ENCODE data around the gene SREK1IP1.
"Not testable (repeated sequence)": the region's sequence is repeated elsewhere in the genome, so short reads cannot be mapped to it uniquely, and the experiment has no call there.

Gene SREK1IP1

DNA sequence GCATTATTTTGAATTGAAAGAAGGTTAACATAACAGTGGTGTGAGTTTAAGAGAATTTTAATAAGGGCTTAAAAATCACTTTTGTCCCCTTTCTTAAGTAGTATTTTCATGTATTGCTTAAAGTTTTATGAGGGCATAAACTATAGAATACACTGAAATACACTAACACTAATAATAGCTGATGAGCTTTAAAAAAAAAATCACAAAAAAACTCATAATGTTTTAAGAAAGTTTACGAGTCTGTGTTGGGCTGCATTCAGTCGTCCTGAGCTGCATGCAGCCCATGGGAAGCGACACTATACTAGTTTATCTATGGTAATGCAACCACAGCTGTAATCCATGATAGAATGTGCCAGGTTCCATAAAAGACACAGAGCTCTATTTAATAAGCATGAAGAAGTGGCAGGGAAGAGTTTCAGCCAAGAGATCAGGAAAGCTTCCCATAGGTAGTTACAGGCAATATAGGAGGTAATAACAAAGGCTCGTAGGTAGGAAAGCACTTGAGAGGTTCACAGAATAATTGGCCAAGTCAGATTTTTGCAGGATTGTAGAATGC, 4.5 kb downstream of the SREK1IP1 start:
- no peak for DNase-seq

DNA sequence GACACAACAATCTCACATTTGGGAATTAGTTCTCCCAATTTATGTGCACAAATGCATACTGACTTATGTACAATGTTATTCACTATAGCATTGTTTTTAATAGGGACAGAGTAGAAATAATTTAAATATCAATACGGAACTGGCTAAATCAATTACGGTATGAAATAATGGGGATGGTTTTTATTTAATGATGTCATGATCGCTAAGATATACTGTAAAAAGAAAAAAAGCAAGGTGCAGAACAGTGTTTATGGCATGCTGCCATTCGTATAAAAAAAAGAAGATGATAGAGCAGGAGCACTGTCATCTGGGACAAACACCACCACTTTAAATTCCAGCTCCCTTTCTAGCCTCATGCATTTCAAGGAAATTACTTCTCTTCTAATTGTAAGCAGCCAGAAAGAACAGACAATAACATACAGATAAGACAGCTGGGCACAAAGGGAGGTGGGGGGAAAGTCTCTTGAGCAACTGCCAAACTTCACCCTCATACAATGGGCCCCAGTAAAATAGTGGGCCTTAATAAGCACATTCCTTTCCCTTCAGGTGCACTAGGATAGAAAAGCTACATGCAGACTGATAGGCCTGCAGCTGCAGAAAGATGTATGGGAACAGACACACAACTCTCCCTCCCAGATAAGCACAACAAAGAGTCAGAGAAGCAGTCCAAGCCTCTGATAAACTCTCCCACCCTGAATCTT, 8.4 kb downstream of the SREK1IP1 start:
- DNase-seq: peak; percentile 75

DNA sequence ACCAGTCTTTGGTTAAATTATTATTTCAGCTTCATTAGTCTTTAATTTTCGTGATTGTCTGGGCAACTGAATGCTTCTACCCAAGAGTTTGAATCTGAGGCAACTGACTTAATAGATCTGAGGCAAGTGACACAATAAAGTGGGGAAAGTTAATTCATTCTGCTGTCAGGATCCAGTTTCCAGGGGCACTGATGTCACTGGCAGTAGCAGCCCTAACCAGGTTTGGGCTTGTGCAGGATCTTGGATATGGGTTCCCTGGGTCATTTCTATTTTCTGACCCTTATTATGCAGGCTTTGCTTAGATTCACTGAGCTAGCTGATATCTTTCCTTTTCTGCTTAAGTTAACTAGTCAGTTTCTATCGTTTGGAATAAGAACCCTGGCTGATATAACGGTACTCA, 9.6 kb downstream of the SREK1IP1 start:
- DNase-seq: no peak

DNA sequence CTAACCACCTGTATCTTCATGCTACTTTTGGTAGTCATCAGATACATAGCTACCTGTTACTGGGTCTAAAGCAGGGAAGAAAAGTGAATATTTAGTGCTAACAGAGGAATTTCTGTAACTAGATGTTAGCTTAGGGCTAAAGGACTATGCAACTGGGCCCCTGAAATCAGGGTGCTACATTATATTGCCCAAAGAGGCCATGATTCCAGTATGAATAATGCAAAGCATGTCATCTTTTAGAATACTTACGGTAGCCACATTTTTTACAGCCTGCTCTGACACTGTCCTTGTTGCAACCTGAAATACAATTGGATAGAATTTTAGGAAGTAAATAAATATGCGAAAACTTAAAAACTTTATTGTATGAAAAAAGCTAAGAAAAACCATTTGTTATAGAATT, 14.4 kb downstream of the SREK1IP1 start:
- no peak for DNase-seq

DNA sequence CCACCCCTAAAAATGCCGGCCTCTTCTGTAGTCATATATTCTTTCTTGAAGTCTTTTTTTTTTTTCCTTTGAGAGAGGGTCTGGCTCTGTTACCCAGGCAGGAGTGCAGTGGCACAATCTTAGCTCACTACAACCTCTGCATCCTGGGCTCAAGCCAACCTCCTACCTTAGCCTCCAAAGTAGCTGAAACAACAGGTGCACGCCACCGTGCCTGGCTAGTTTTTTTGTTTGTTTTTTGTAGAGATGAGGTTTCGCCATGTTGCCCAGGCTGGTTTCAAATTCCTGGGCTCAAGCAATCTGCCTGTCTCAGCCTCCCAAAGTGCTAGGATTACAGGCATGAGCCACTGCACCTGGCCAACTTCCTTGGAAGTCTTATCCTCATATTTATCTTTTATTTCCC, 19.1 kb downstream of the SREK1IP1 start:
- no peak for DNase-seq

DNA sequence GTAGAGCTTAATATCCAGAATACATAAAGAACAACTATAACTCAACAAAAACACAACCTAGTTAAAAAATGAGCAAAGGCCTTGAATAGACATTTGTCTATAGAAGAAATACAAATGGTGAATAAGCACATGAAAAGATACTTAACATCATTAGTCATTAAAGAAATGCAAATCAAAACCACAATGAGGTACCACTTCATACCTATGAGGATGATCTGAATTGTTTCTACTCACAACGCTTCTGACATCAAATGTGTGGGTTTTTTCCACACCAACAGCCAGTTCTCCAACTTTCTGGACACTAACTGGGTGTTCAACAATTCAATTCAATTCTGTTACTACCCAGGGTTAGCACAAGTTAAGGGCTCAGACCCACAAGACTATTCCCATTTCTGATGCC, 22.0 kb downstream of the SREK1IP1 start:
- DNase-seq: no peak

DNA sequence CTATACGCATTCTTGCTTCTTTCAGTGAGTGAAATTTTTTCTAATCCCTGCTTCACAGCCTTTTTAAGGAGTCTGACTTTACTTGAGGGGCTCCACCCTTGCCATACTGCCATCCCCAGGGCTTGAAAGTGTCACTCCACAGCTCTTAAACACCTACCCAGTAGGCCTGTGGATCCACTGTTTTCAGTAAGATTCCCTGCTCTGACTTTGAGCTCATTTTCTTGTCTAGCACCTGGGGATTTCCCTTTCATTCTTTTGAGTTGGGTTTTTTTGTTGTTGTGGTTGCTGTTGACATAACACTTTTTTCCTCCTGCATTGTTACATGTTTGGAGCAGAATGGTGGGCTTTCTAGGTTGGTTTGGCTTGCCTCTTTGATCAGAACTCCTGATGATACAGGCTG, 23.6 kb downstream of the SREK1IP1 start:
- DNase-seq: no peak

DNA sequence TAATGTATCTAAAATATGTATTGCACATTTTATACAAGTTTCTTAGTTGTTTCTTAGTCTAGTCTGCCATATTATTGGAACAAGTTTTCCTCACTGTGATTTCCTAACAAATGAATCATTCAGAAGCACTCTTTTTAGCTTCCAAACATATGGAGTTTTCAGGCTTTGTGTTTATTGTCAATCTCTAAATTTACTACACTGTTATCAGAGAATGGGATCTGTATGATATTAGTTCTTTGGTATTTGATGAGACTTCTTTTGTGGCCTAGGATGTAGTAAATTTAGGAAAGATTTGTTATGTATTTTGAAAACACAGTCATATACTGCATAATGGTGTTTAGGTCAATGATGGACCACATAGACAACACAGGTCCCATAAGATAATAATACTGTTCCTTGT, 25.7 kb downstream of the SREK1IP1 start:
- DNase-seq: no peak

DNA sequence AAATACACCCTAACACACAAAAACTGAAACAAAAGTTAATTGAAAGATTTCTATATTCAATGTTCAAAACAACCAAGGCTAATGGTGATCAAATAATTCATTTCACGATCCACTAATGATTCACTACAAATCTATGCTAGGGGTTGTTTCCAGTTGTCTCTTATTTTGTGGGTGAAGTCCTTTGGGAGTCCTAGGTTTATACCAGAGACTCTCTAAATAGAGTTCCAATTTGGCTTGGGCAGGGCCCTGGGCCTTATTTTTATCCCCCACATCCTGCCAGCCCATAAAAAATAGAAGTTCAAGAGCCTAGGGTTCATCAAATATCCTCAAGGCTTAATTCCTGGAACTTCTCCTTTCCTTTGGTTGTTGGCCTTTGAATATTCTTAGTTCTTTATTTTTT, 26.1 kb downstream of the SREK1IP1 start:
- no peak for DNase-seq

DNA sequence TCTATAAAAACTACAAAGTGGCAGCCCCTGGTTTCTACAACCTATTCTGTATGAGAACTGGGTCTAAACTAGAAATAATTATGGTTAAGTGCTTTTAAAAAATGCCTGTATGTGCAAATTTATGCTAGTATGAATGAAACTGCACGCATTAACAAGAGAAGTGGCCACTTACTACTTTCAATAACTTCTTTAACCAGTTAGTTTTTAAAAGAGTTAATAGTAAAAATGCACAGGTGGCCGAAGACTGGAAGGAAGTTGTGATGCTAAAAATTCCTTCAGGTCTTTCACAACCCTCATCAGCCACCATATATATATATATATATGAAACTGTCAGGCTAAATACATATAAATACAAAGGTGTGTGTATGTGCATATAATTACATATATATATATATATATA, 41.3 kb downstream of the SREK1IP1 start:
- no peak for DNase-seq

DNA sequence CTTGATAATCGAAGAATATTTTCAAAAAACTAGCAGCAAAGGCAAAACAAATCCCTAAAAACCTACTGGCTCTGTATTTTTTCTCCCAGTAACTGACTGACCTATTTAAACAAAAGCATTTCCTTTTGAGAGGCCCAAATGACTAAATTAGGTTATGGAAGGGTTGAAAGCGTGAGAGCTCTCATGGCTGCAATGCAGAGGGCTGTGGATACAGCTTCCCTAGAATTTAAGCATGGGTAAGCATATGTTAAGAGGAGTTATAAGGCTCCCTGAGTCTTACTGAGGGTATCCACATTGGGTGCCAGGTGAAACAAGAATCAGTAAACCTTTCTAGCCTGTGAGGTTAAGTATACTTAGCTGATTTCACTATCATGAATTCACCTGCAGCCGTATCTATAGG, 45.9 kb downstream of the SREK1IP1 start:
- DNase-seq: no peak

DNA sequence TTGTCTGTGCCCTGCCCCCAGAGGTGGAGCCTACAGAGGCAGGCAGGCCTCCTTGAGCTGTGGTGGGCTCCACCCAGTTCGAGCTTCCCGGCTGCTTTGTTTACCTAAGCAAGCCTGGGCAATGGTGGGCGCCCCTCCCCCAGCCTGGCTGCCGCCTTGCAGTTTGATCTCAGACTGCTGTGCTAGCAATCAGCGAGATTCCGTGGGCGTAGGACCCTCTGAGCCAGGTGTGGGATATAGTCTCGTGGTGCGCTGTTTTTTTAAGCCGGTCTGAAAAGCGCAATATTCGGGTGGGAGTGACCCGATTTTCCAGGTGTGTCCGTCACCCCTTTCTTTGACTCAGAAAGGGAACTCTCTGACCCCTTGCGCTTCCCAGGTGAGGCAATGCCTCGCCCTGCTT, 54.0 kb downstream of the SREK1IP1 start:
- DNase-seq: not testable (repeated sequence)

DNA sequence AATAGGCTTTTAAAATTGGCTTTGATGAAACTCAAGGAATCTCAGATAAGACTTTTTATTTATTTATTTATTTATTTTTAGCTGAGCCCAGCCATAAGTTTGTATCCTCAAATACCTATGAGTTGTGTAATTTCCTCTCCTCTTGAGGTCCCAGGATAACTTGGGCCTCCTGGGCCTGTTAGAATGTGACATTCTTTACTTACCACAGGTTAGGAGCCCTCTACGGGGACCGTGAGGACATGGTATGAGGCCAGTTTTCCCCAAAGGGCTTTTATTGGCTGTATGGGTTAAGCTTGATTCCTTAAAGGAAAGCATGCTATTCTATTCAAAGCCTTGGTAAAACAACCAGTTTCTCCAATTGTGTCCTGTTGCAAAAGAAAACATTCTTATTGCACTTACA, 61.3 kb downstream of the SREK1IP1 start:
- DNase-seq: no peak

DNA sequence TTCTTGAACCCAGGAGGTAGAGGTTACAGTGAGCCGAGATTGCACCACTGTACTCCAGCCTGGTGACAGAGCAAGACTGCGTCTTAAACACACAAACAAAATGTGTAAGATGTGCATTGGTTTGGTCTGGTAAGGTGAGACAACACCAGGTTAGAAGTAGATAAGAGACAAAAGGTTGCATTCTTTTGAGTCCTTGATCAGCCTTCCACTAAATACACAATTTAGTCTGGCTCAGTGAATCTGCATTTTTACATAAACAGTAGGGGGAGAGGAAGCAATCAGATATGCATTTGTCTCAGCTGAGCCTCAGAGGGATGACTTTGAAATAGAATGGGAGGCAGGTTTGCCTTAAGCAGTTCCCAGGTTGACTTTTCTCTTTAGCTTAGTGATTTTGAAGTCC, 62.4 kb downstream of the SREK1IP1 start:
- not testable (repeated sequence) for DNase-seq

DNA sequence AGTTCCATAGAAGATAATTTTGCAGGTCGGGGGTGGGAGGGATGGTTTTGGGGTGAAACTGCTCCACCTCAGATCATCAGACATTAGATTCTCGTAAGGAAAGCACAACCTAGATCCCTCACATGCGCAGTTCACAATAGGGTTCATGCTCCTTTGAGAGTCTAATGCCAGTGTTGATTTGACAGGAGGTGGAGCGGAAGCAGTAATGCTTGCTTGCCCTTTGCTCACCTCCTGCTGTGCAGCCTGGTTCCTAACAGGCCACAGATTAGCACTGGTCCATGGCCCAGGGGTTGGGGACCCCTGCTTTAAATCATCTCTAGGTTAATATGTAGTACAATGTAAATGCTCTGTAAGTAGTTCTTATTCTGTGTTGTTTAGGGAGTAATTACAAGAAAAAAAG, 67.7 kb downstream of the SREK1IP1 start:
- no peak for DNase-seq

DNA sequence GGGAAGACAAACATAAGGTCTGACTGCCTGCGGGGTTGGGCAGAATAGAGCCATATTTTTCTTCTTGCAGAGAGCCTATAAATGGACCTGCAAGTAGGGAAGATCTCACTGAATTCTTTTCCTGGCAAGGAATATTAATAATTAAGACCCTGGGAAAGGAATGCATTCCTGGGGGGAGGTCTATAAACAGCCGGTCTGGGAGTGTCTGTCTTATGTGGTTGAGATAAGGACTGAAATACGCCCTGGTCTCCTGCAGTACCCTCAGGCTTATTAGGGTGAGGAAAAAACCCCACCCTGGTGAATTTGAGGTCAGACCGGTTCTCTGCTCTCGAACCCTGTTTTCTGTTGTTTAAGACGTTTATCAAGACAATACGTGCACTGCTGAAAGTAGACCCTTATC, 72.1 kb downstream of the SREK1IP1 start:
- not testable (repeated sequence) for DNase-seq

DNA sequence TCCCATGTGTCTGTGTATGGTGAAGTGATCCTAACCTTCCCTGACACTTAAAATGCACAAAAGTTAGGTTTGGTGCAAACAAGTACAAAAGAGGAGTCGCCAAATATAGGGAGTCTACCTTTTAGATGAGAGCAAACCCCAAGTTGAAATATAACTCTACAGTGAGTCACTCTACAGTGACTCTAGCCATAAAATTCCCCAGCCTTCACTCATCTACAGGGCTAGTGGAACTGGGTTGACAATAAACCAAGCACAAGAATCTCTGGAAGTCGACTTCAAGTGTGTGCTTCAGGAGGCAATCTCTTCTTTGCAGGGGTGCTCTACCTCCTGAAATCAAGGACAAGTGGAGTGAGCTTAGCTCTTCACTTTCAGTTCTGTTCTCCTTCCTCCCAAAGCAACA, 74.9 kb downstream of the SREK1IP1 start:
- DNase-seq: no peak

DNA sequence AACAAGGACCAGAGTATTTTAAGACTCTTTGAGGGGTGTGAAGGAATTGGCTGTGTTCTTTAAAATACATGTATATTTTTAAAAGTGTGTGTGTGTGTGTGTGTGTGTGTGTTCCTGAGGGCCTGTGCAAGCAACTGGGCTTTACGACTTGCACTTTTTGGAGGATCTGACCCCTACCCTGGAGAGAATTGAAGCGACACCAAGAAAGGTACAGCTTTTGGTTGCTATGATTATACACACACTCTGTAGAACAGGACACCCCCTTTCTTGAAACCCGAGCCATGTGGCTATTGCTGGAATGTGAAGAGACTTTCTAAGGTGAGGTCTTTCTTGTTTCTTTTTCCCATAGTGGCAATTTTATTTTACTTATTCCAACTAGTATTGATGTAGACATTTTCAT, 77.2 kb downstream of the SREK1IP1 start:
- DNase-seq: no peak

DNA sequence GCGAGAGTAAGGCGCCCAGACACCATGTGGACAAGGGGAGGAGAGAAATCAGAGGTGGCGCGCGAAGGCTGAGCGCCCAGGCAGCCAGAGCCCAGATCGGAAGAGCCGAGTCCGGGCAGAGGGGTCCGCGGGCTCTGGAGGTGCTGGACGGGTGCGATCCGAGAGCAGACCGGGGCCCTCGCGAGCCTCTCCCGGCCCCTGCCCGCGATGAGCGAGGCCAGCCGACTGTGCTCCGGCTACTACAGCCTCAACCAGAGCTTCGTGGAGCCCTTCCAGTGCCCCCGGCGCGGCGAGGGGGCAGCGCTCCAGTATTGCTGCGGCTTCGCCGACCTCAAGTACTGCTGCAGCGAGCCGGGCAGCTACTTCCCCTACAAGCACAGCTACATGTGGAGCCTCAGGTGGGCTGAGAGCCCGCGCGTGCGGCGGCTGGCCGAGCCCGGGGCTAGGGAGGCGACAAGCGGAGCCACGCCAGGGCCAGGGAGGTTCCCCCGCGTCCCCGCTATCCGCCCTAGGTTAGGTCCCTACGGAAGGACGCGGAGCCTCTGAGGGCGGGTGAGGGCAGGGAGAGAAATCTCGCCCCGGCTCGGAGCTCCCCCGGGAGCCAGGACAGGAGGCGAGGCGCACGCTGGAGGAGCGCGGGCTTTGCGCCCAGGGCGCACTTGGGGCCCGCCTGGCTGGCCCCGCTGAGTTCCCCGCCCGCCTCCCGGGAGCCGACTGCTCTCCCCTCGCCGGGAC, 77.9 kb downstream of the SREK1IP1 start, which contains the start of gene SHISAL2B:
Gene SHISAL2B, plus strand, starts transcription at position 87 of the 735 bp plus-strand sequence. Its CDS starts 121 bp downstream, at position 208.
- peak; percentile 56 for DNase-seq

DNA sequence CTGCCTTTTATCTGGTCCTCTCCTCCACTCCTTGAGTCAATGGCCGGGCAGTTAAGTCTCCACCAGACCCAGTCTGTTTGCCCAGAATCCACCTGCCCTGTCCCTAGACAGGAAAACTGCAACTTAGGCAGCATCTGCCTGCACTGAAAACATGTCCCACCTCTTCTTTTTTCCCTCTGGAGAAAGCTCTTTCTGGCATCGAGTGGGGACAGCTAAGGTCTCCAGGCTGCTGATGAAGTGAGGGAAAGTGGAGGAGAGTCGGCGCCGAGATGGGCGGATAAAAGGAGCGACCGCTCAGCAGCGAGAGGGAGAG, 78.4 kb downstream of the SREK1IP1 start:
- no peak for DNase-seq

DNA sequence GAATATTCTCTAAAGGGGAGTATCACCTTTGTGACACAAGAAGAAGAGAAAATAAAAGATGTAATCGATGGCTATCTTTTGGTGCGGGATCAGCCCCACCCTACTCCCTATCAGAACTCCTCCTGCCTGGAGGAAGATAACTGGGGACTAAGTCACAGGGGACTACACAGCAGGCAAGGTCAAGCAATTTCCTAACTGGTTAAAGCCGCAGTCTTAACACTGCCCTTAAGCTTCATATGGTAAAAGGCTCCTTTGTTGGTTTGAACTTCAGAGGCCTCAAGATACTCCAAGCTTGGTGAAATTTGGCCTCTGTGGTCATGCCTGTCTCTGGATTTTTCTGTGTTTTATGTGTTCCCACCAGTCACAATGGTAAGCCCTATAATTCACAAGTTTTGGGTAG, 79.5 kb downstream of the SREK1IP1 start:
- no peak for DNase-seq

DNA sequence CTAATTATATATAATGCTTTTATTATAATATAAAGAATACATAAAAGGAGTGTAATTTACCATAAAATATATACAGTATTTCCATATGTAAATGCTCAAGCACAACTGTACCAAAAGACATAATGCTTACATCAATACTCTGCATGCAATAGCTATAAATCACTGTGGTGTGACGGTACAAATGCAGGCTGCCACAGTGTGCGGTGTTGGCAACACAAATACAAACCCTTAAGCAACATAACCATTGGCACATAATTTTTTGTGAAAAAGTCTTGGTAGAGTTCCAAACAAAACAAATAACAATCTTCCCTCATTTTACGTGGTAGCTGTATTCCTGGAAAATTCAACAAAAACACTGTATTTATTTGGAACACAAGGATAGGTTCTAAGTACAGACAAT, 80.1 kb downstream of the SREK1IP1 start:
- no peak for DNase-seq

DNA sequence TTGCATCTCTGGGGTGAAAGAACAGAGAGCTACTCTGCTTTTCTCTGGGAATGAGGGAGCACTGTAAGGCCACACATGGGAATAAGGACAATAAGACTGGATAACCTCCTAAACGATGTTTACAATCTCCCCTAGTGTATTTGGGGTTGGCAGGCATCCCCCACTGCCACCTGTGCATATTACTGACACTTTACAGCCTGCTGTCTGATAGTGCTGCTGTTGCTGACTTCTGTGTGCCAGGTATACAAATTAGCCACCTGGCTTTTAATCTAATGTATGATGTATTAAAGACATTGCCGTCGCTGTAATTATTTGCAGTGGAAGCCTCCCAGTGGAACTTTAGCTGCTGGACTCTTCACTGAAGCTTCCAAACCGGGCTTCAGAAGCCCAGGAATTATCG, 82.6 kb downstream of the SREK1IP1 start:
- DNase-seq: no peak

DNA sequence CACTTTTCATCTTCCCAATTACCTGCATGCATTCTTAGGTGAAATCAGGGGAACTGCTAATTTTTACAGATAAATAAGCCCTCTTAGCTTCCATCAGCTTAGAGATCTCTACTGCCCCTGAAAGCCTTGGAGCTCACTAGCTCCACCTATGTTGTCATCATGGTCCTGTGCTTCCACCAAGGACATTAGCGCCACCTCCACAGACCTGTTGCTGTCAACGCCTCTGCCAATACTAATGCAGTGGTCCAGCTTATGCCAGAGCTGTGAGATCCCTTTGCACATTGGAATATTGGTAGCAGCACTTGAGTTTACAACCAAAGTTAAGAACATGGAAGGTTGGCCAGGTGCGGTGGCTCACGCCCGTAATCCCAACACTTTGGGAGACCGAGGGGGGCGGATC, 85.9 kb downstream of the SREK1IP1 start:
- DNase-seq: peak; percentile 5

DNA sequence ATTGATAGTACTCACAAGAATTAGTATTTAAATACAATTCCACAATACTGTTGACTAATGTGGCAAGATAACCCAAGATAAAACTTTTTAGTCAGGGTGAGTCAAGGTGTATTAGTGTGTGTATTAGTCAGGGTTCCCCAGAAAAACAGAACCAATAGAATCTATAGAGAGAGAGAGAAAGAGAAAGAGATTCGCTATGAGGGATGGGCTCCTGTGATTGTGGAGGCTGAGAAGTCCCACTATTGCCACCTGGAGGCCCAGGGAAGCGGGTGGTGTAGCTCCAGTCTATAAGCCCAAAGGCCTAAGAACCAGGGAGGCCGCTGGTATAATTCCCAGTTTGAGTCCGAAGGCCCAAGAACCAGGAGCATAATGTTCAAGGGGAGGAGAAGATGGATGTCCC, 88.2 kb downstream of the SREK1IP1 start:
- peak; percentile 4 for DNase-seq
